ENCODE results near the gene DCLK2. TPM values are rescaled to one million over a fixed set of nuclear protein-coding genes. Genes with fewer than 3 reads are reported as not detected.

The DCLK2 gene
- total RNA-seq, 2 experiments from 2014 or later, result not detected

DNA sequence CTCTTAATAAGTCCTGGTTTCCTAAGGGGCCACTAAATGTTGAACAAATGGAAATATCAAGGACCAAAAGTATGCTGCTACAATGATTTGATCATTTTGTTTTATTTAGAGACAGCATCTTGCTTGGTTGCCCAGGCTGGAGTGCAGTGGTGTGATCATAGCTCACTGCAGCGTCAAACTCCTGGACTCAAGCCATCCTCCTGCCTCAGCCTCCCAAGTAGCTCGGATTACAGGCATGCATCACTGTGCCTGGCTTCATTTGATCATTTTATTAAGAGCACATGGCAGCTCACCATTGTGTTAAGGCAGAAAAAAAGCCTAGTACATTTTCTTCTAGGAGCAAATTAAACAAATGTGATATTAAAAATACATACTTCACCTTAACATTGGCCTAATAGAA, 52.7 kb downstream of the DCLK2 start:
- TF ChIP-seq EZH2phosphoT487 (IDR thresholded peaks at IDR 0.05; ENCODE audit: borderline replicate concordance, low read depth, low read length), result no peak
- TF ChIP-seq, protein P1, sequence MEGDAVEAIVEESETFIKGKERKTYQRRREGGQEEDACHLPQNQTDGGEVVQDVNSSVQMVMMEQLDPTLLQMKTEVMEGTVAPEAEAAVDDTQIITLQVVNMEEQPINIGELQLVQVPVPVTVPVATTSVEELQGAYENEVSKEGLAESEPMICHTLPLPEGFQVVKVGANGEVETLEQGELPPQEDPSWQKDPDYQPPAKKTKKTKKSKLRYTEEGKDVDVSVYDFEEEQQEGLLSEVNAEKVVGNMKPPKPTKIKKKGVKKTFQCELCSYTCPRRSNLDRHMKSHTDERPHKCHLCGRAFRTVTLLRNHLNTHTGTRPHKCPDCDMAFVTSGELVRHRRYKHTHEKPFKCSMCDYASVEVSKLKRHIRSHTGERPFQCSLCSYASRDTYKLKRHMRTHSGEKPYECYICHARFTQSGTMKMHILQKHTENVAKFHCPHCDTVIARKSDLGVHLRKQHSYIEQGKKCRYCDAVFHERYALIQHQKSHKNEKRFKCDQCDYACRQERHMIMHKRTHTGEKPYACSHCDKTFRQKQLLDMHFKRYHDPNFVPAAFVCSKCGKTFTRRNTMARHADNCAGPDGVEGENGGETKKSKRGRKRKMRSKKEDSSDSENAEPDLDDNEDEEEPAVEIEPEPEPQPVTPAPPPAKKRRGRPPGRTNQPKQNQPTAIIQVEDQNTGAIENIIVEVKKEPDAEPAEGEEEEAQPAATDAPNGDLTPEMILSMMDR (conservative IDR thresholded peaks at IDR 0.05; ENCODE audit: low read length), result no peak

DNA sequence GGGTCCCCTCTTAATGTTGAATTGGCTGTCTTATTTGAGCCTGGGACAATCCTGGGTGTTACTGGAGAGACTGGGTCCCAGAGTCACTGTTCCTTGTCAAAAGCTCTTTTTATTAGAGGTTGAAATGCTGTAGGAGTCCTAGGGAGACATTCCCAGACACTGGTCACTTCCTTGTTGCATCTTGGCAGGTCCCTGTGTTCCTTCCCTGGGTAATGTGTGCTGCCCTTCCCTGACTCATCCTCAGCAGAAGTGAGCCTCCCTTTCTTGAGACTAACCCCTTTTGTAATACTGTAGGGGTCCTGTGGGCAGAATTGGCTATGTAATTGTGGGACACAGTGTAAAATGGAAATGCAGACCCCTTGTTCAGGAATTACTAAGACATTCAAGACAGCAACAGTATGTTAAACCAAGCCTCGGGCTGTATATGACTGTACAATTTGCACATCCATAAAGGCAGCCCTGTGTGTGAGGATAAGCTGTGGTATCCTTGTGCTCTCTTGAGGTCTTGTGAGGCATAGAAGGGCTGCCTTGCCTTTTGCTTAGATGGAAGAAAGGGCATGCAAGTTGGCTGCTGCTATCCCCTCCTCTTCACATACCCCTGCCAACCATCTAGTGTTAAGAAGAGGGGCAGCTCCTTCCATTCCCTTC, 53.5 kb downstream of the DCLK2 start:
- TF ChIP-seq, protein P1 (conservative IDR thresholded peaks at IDR 0.05; ENCODE audit: low read length), result no peak
- TF ChIP-seq EZH2phosphoT487 (IDR thresholded peaks at IDR 0.05; ENCODE audit: borderline replicate concordance, low read depth, low read length), result no peak
- CTCF ChIA-PET (ENCODE audit: unreplicated experiment), result no interaction called here
- H3K4me2 ChIP-seq (ENCODE audit: low read length), result no peak overlapping the region
- H3K9me3 ChIP-seq (ENCODE audit: low read length), result no peaks in the 10 kb centered on the region
- H3K4me3 ChIP-seq (ENCODE audit: low read depth, low read length, poor library complexity, severe bottlenecking), result no peak overlapping the region
- no peaks in the 10 kb centered on the region for H3K9me2 ChIP-seq (ENCODE audit: insufficient read depth, low read length)
- intact Hi-C loops (cut with micrococcal nuclease; ENCODE audit: unreplicated experiment), result no loop called here
- H3K79me2 ChIP-seq (ENCODE audit: insufficient read depth, low read depth, low read length), result no peaks in the 10 kb centered on the region
- no peaks in the 10 kb centered on the region for H3K36me3 ChIP-seq (ENCODE audit: insufficient read depth, low read length)
- POLR2A ChIA-PET, result interaction anchor here (1.0 to 1.6 kb wide), 5 partner anchors 13 to 179 kb away, joined by 3 read pairs; no protein-coding TSS in a partner anchor
- H4K20me1 ChIP-seq (ENCODE audit: insufficient read depth, low read length), result no peaks in the 10 kb centered on the region
- no peak overlapping the region for H2AFZ ChIP-seq (ENCODE audit: low read length)
- BruUV-seq (replicated peaks), result no TSS peak
- DNase-seq (ENCODE audit: low spot score), result no peak
- no peak overlapping the region for H3K27ac ChIP-seq (ENCODE audit: low read depth, low read length, poor library complexity, severe bottlenecking)
- no peaks in the 10 kb centered on the region for H3K4me1 ChIP-seq (ENCODE audit: insufficient read depth, low read length, poor library complexity, severe bottlenecking)

More for the DNA sequence above, 52.7 kb downstream of the DCLK2 start:
- no peaks in the 10 kb centered on the region for H3K9me2 ChIP-seq (ENCODE audit: insufficient read depth, low read length)
- no peaks in the 10 kb centered on the region for H3K79me2 ChIP-seq (ENCODE audit: insufficient read depth, low read depth, low read length)
- H2AFZ ChIP-seq (ENCODE audit: low read length), result no peak overlapping the region
- intact Hi-C loops (cut with micrococcal nuclease; ENCODE audit: unreplicated experiment), result no loop called here
- BruUV-seq (replicated peaks), result no TSS peak
- no peaks in the 10 kb centered on the region for H3K4me1 ChIP-seq (ENCODE audit: insufficient read depth, low read length, poor library complexity, severe bottlenecking)
- H3K36me3 ChIP-seq (ENCODE audit: insufficient read depth, low read length), result no peaks in the 10 kb centered on the region
- no peak overlapping the region for H3K4me3 ChIP-seq (ENCODE audit: low read depth, low read length, poor library complexity, severe bottlenecking)
- H4K20me1 ChIP-seq (ENCODE audit: insufficient read depth, low read length), result no peaks in the 10 kb centered on the region
- ChIA-PET CTCF (ENCODE audit: unreplicated experiment) (no interaction called here), POLR2A (interaction anchor here (0.6 kb wide), 1 partner anchor 23 kb away, joined by 4 read pairs; no protein-coding TSS in a partner anchor)
- DNase-seq (ENCODE audit: low spot score), result no peak
- H3K27ac ChIP-seq (ENCODE audit: low read depth, low read length, poor library complexity, severe bottlenecking), result no peak overlapping the region
- no peaks in the 10 kb centered on the region for H3K9me3 ChIP-seq (ENCODE audit: low read length)
- no peak overlapping the region for H3K4me2 ChIP-seq (ENCODE audit: low read length)

DNA sequence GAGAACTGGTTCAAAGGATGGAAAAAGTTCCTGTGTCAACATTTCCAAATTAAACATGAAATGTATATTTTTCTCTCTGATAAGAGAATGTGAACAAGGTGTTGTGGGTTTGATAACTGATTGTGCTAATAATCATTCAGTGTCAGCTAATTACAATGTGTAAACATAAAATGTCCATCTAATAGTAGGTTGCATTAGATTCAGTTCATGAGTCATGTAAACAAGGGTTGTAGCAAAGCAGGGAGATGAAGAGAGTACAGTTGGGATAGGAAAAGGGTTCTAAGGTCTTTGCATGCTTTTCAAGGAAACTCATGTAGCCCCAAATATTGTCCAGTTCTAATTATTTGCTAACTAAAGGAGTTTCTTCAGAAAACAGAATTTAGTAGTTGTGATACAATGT, 55.4 kb downstream of the DCLK2 start:
- Histone ChIP-seq H3K9me3 (ENCODE audit: low read length) (no peaks in the 10 kb centered on the region), H3K4me1 (ENCODE audit: insufficient read depth, low read length, poor library complexity, severe bottlenecking) (no peaks in the 10 kb centered on the region), H2AFZ (ENCODE audit: low read length) (no peak overlapping the region), H3K36me3 (ENCODE audit: insufficient read depth, low read length) (no peaks in the 10 kb centered on the region), H3K4me2 (ENCODE audit: low read length) (no peak overlapping the region), H3K4me3 (ENCODE audit: low read depth, low read length, poor library complexity, severe bottlenecking) (no peak overlapping the region), H3K27ac (ENCODE audit: low read depth, low read length, poor library complexity, severe bottlenecking) (no peak overlapping the region), H4K20me1 (ENCODE audit: insufficient read depth, low read length) (no peaks in the 10 kb centered on the region), H3K9me2 (ENCODE audit: insufficient read depth, low read length) (no peaks in the 10 kb centered on the region), H3K79me2 (ENCODE audit: insufficient read depth, low read depth, low read length) (no peaks in the 10 kb centered on the region)
- CTCF ChIA-PET (ENCODE audit: unreplicated experiment), result no interaction called here
- POLR2A ChIA-PET, result no interaction called here
- BruUV-seq (replicated peaks), result no TSS peak
- intact Hi-C loops (cut with micrococcal nuclease; ENCODE audit: unreplicated experiment), result no loop called here
- TF ChIP-seq EZH2phosphoT487 (IDR thresholded peaks at IDR 0.05; ENCODE audit: borderline replicate concordance, low read depth, low read length), result no peak
- TF ChIP-seq, protein P1 (conservative IDR thresholded peaks at IDR 0.05; ENCODE audit: low read length), result no peak
- no peak for DNase-seq (ENCODE audit: low spot score)

Data from OCI-LY7 (cell line).